Testis (tissue), 3 donors: ENCODE data around the gene SLC6A17. TPM values are rescaled to one million over a fixed set of nuclear protein-coding genes. Genes with fewer than 3 reads are reported as not detected.

ENCODE experiments used
- DNase-seq: peaks from one replicate; pipeline ENCODE4 v3.0.0-alpha.2; 2019
- H3K27ac ChIP-seq, 2 donors: fragments of 200-600 bp; sonication (generic); one replicate each; pipeline ENCODE4 v1.5.1; 2019
- H3K27me3 ChIP-seq: fragments of 200-600 bp; sonication (generic); one replicate; pipeline ENCODE4 v1.5.1; 2019
- H3K36me3 ChIP-seq: fragments of 200-600 bp; sonication (generic); one replicate; pipeline ENCODE4 v1.5.1; 2017; ENCODE audit warnings: low read depth; ENCODE audit errors: missing control alignments
- H3K4me1 ChIP-seq: fragments of 200-600 bp; sonication (generic); one replicate; pipeline ENCODE4 v1.5.1; 2019
- H3K4me3 ChIP-seq, 2 donors: fragments of 200-600 bp; sonication (generic); one replicate each; pipeline ENCODE4 v1.5.1; 2017 to 2019
- H3K9me3 ChIP-seq: fragments of 200-600 bp; sonication (generic); one replicate; pipeline ENCODE4 v1.5.1; 2017
- CTCF ChIP-seq, 3 experiments: fragments of 450-650 bp in 2 of 3; fragments of 200-600 bp in 1 of 3; sonication (generic) in 1 of 3; IDR thresholded peaks; one replicate each; pipeline ENCODE4 v1.5.1; 2016 to 2019; ENCODE audit warnings: antibody characterized with exemption in 3 of 3, mild to moderate bottlenecking in 2 of 3, moderate library complexity in 1 of 3
- POLR2A ChIP-seq: fragments of 450-650 bp; IDR thresholded peaks from one replicate; pipeline ENCODE4 v1.6.1; 2017; ENCODE audit warnings: antibody characterized with exemption, mild to moderate bottlenecking, moderate library complexity
- WGBS, 2 donors: methylation state at CpG; one replicate each; pipeline ENCODE4 v1.1.5; 2018; 5-methylcytosine and 5-hydroxymethylcytosine counted together
- intact Hi-C: fragments of 100-400 bp; cut with DNase I; formaldehyde crosslinking; loops from one replicate; pipeline ENCODE4 v1.15.1; 2023; ENCODE audit warnings: low total_unique reads
- polyA plus RNA-seq: library from polyadenylated mRNA; stranded (reverse); fragments of 350-450 nt; fragmentation: Illumina TruSeq; extraction: RNeasy Lipid Tissue Mini Kit (QIAGEN cat#74804); gene quantifications from one replicate; pipeline ENCODE4 v1.2.3, GENCODE V29; 2014; ENCODE audit warnings: low read depth, low replicate concordance; ENCODE audit not compliant: insufficient read depth
- total RNA-seq, 2 donors: library from RNA; depleted of rRNA; stranded (reverse); fragments of >200 nt; gene quantifications; one replicate each; pipeline ENCODE4 v1.2.3, GENCODE V29; 2016

Gene SLC6A17
- total and polyA plus RNA-seq, 3 donors from 2014 or later = 3.6 to 5.3 (median 4.5) TPM

- WGBS, 2 donors = 95 to 97% methylated on average over 4 of the region's 4 CpGs
- Histone ChIP-seq H3K9me3 (no peaks in the 10 kb centered on the region), H3K36me3 (no peaks in the 10 kb centered on the region), H3K27me3 (no peaks in the 10 kb centered on the region), H3K27ac (no peak overlapping the region), H3K4me3 (no peak overlapping the region), H3K4me1 (peaks cover 10% of the 10 kb centered on the region)
- no peak for DNase-seq
- TF ChIP-seq POLR2A (no peak), CTCF (IDR thresholded peaks at IDR 0.05) (no peak)
- intact Hi-C loops = no loop called here
These were observed 24.5 kb upstream of the SLC6A17 start for GRCh38 chr1:110125810-110126209.

DNA sequence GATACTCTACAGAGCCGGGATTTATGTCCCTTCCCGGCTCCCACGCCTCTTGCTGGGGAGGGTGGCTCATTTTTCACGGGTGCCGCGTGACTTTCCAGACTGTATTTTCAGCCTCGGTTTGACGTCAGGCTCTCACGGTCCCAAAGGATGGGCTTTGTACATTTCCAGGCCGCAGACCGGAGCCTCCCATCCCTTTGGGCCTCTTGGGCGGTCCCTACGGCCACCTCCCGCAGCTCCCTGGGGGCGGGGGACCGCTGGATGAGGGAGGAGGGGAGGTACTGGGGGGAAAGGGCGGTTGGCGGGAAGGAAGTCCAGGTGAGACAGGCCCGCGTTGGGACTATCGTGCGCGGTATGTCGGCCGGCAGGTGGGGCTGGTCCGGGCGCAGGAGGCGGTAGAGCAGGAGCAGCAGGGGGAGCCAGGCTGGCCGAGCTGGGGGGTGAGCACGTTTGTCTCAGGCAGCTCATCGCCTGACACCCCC lies 20.1 kb upstream of the SLC6A17 start:
- TF ChIP-seq CTCF (IDR thresholded peaks at IDR 0.05) (no peak), POLR2A (no peak)
- 2 to 4% methylated on average over 9 to 31 of the region's 31 CpGs for WGBS, 2 donors
- intact Hi-C loops = no loop called here
- H3K9me3 ChIP-seq = no peaks in the 10 kb centered on the region
- no peaks in the 10 kb centered on the region for H3K27me3 ChIP-seq
- peak; percentile 55 for DNase-seq
- H3K4me1 ChIP-seq = peaks cover 10% of the 10 kb centered on the region
- H3K27ac ChIP-seq = no peak overlapping the region
- no peaks in the 10 kb centered on the region for H3K36me3 ChIP-seq
- peak overlapping the region in 1 of 2 donors; percentile 20 for H3K4me3 ChIP-seq

- no peak for TF ChIP-seq POLR2A
- TF ChIP-seq CTCF (IDR thresholded peaks at IDR 0.05) = no peak
- intact Hi-C loops = no loop called here
- no peak for DNase-seq
- Histone ChIP-seq H3K4me1 (peaks cover 10% of the 10 kb centered on the region), H3K4me3 (no peak overlapping the region), H3K27me3 (no peaks in the 10 kb centered on the region), H3K36me3 (no peaks in the 10 kb centered on the region), H3K9me3 (no peaks in the 10 kb centered on the region), H3K27ac (no peak overlapping the region)
- WGBS, 2 donors = 61 to 79% methylated on average over 6 to 7 of the region's 7 CpGs
These were observed 19.3 kb upstream of the SLC6A17 start for GRCh38 chr1:110130989-110131388.

- no peaks in the 10 kb centered on the region for H3K9me3 ChIP-seq
- no peak overlapping the region for H3K27ac ChIP-seq
- DNase-seq = no peak
- peaks cover 10% of the 10 kb centered on the region for H3K4me1 ChIP-seq
- TF ChIP-seq CTCF (IDR thresholded peaks at IDR 0.05) (no peak), POLR2A (no peak)
- no peaks in the 10 kb centered on the region for H3K27me3 ChIP-seq
- intact Hi-C loops = no loop called here
- no peaks in the 10 kb centered on the region for H3K36me3 ChIP-seq
- H3K4me3 ChIP-seq = no peak overlapping the region
These were observed 17.6 kb upstream of the SLC6A17 start for GRCh38 chr1:110132682-110133081.

GRCh38 chr1:110133436-110133835 lies 16.9 kb upstream of the SLC6A17 start:
- intact Hi-C loops = no loop called here

More at GRCh38 chr1:110133436-110133835, 16.9 kb upstream of the SLC6A17 start:
- 85 to 90% methylated on average over 4 of the region's 4 CpGs for WGBS, 2 donors
- Histone ChIP-seq H3K27ac (no peak overlapping the region), H3K9me3 (no peaks in the 10 kb centered on the region), H3K27me3 (no peaks in the 10 kb centered on the region), H3K4me3 (no peak overlapping the region), H3K4me1 (peaks cover 10% of the 10 kb centered on the region), H3K36me3 (no peaks in the 10 kb centered on the region)
- TF ChIP-seq POLR2A (no peak), CTCF (IDR thresholded peaks at IDR 0.05) (no peak)
- DNase-seq = no peak
